GM12878 (cell line): Measurements from ENCODE around the gene SYNPR. TPM values are rescaled to one million over a fixed set of nuclear protein-coding genes. Genes with fewer than 3 reads are reported as not detected.

Experiments
- ATAC-seq: fragments of 200-7000 bp; cut with Tn5 transposase; 3 replicates; pipeline ENCODE4 v1.9.1; 2020; ENCODE audit warnings: mild to moderate bottlenecking, moderate library complexity
- BruUV-seq: library from RNA; stranded (reverse); fragments of 400-500 nt; replicated peaks from 2 replicates; lab custom pipeline; 2021; lab: Mats Ljungman, UMichigan
- CTCF ChIA-PET: fragments of 300-600 bp; sonication (Branson Sonifier 250); formaldehyde crosslinking; extraction: SDS; loops from one replicate; lab custom pipeline; 2021; ENCODE audit warnings: inconsistent platforms; lab: Yijun Ruan, JAX
- POLR2A ChIA-PET: fragments of 350-600 bp; formaldehyde crosslinking; extraction: SDS; loops from one replicate; lab custom pipeline; 2021; ENCODE audit warnings: inconsistent platforms; lab: Charles Lee
- RAD21 ChIA-PET: fragments of 300-600 bp; sonication (Branson Sonifier 250); formaldehyde crosslinking; loops from one replicate; lab custom pipeline; 2023; ENCODE audit warnings: antibody characterized with exemption; ENCODE audit not compliant: unreplicated experiment; lab: Charles Lee
- SMC1A ChIA-PET: fragments of 300-600 bp; sonication (Branson Sonifier 250); formaldehyde crosslinking; loops from one replicate; lab custom pipeline; 2023; ENCODE audit not compliant: unreplicated experiment, uncharacterized antibody; lab: Charles Lee
- DNase-seq: peaks from one replicate; pipeline ENCODE4 v3.0.0-alpha.2; 2011; ENCODE audit warnings: low read depth, low spot score
- FAIRE-seq: peaks from 3 replicates; lab custom pipeline; 2011; peaks lifted over from hg19 to GRCh38; lab: Jason Lieb, UNC
- H2AFZ ChIP-seq: 2 replicates; pipeline ENCODE4 v1.6.0; 2011; ENCODE audit warnings: low read depth, low read length, control low read depth; ENCODE audit not compliant: control insufficient read depth
- H3K27ac ChIP-seq: 2 replicates; pipeline ENCODE4 v1.5.1; 2011; ENCODE audit warnings: control low read depth; ENCODE audit not compliant: control insufficient read depth, insufficient read depth
- H3K27me3 ChIP-seq, 2 experiments: replicated peaks in 1 of 2; 2 replicates each; pipeline versions ENCODE4 v1.6.0 to v1.6.1; 2011; ENCODE audit warnings: low read length in 1 of 2; ENCODE audit not compliant: control insufficient read depth in 2 of 2, insufficient read depth in 2 of 2
- H3K36me3 ChIP-seq, 2 experiments: 2 replicates each; pipeline ENCODE4 v1.5.1; 2011; ENCODE audit warnings: low read length in 1 of 2; ENCODE audit not compliant: control insufficient read depth in 2 of 2, insufficient read depth in 2 of 2
- H3K4me1 ChIP-seq: 2 replicates; pipeline ENCODE4 v1.6.1; 2011; ENCODE audit warnings: mild to moderate bottlenecking, low read length, moderate library complexity, mixed read lengths; ENCODE audit not compliant: control insufficient read depth, insufficient read depth
- H3K4me2 ChIP-seq: 2 replicates; pipeline ENCODE4 v1.6.0; 2011; ENCODE audit warnings: control low read depth; ENCODE audit not compliant: control insufficient read depth, insufficient read depth
- H3K4me3 ChIP-seq: fragments of 200-600 bp; sonication (generic); 2 replicates; pipeline ENCODE4 v1.5.1; 2016
- H3K79me2 ChIP-seq: 2 replicates; pipeline ENCODE4 v1.6.0; 2011; ENCODE audit warnings: low read length; ENCODE audit not compliant: control insufficient read depth, insufficient read depth
- H3K9ac ChIP-seq: 2 replicates; pipeline ENCODE4 v1.8.0; 2011; ENCODE audit warnings: low read length, control low read depth, mixed read lengths; ENCODE audit not compliant: control insufficient read depth, insufficient read depth
- H3K9me3 ChIP-seq: replicated peaks from 3 replicates; pipeline ENCODE4 v1.5.1; 2011; ENCODE audit warnings: mild to moderate bottlenecking, low read length; ENCODE audit not compliant: control insufficient read depth, insufficient read depth
- H4K20me1 ChIP-seq: 2 replicates; pipeline ENCODE4 v1.6.0; 2011; ENCODE audit not compliant: control insufficient read depth, insufficient read depth
- ATF2 ChIP-seq: IDR thresholded peaks from 2 replicates; pipeline ENCODE4 v1.6.1; 2012; ENCODE audit warnings: low read length, inconsistent platforms
- CEBPB ChIP-seq, 2 experiments: fragments of 150-350 bp in 1 of 2; IDR thresholded peaks; 2 replicates each; pipeline ENCODE4 v1.6.1; 2012 to 2014; ENCODE audit warnings: low read depth in 2 of 2, low read length in 2 of 2, borderline replicate concordance in 1 of 2, inconsistent platforms in 1 of 2
- CHD1 ChIP-seq: IDR thresholded peaks from 2 replicates; pipeline ENCODE4 v1.6.1; 2012; ENCODE audit warnings: low read depth, low read length, improper control_type of control experiment
- DPF2 ChIP-seq: fragments of 450-650 bp; IDR thresholded peaks from 2 replicates; pipeline ENCODE4 v1.6.1; 2017; ENCODE audit warnings: mild to moderate bottlenecking
- E2F4 ChIP-seq: IDR thresholded peaks from 2 replicates; pipeline ENCODE4 v1.6.1; 2012; ENCODE audit warnings: low read depth, low read length, improper control_type of control experiment
- ESRRA ChIP-seq: IDR thresholded peaks from 2 replicates; pipeline ENCODE4 v1.6.1; 2012; ENCODE audit warnings: mild to moderate bottlenecking, low read length, improper control_type of control experiment
- NFXL1 ChIP-seq: fragments of 450-650 bp; IDR thresholded peaks from 2 replicates; pipeline ENCODE4 v1.6.1; 2017; ENCODE audit warnings: antibody characterized with exemption, mild to moderate bottlenecking, borderline replicate concordance
- NFYA ChIP-seq: IDR thresholded peaks from 2 replicates; pipeline ENCODE4 v1.6.1; 2011; ENCODE audit warnings: low read depth, mild to moderate bottlenecking, low read length, improper control_type of control experiment, borderline replicate concordance
- PKNOX1 ChIP-seq: fragments of 450-650 bp; IDR thresholded peaks from 2 replicates; pipeline ENCODE4 v1.6.1; 2016; ENCODE audit warnings: mild to moderate bottlenecking
- RAD51 ChIP-seq: fragments of 450-650 bp; IDR thresholded peaks from 2 replicates; pipeline ENCODE4 v1.6.1; 2016; ENCODE audit warnings: moderate library complexity, mild to moderate bottlenecking, inconsistent platforms
- SMAD5 ChIP-seq: IDR thresholded peaks from 2 replicates; pipeline ENCODE4 v1.6.1; 2016; ENCODE audit warnings: antibody characterized with exemption, low read depth
- SREBF2 ChIP-seq: IDR thresholded peaks from 2 replicates; pipeline ENCODE4 v1.6.1; 2012; ENCODE audit warnings: mild to moderate bottlenecking, low read length
- STAT1 ChIP-seq: fragments of 450-650 bp; conservative IDR thresholded peaks from 2 replicates; pipeline ENCODE4 v1.6.1; 2014; ENCODE audit warnings: antibody characterized with exemption, mild to moderate bottlenecking
- ZNF24 ChIP-seq: fragments of 450-650 bp; IDR thresholded peaks from 2 replicates; pipeline ENCODE4 v1.6.1; 2017; ENCODE audit warnings: antibody characterized with exemption, mild to moderate bottlenecking
- WGBS: methylation state at CpG from one replicate; pipeline ENCODE4 v1.1.6; 2016; ENCODE audit warnings: low lambda C conversion rate; ENCODE audit not compliant: insufficient replicate concordance, insufficient coverage; ENCODE audit errors: missing lambda C conversion rate; 5-methylcytosine and 5-hydroxymethylcytosine counted together
- in situ Hi-C: fragments of 300-500 bp; cut with MboI; formaldehyde crosslinking; loops from 9 replicates; pipeline ENCODE4 v1.14.3; 2018; ENCODE audit warnings: mixed read lengths
- intact Hi-C: fragments of 100-400 bp; cut with micrococcal nuclease; formaldehyde crosslinking; loops from one replicate; pipeline ENCODE4 v1.14.2; 2022; ENCODE audit not compliant: unreplicated experiment
- polyA plus RNA-seq, 11 experiments: library from polyadenylated mRNA; depleted of rRNA in 4 of 11; unstranded in 6 of 11; stranded (reverse) in 5 of 11; fragments of >200 nt; fragmentation: Nextera tagmentation in 4 of 11; fragmentation: Illumina TruSeq in 1 of 11; extraction: Ambion mirVana in 4 of 11; extraction: Trizol in 1 of 11; gene quantifications; 1 replicate in 1 of 11; 2 replicates in 10 of 11; pipeline versions ENCODE4 v1.2.1 to v1.2.3, GENCODE V29; 2011 to 2016; ENCODE audit warnings: inconsistent platforms in 2 of 11, missing spikeins in 2 of 11, low read depth in 1 of 11
- total RNA-seq, 4 experiments: library from RNA; depleted of rRNA in 3 of 4; stranded (reverse); fragments of >200 nt in 3 of 4; fragmentation: Illumina TruSeq in 1 of 4; extraction: Trizol in 1 of 4; gene quantifications; 2 replicates each; pipeline versions ENCODE4 v1.2.1 to v1.2.3, GENCODE V29; 2013 to 2021
- TF ChIP-seq, protein P1 (sequence below), 3 experiments: IDR thresholded peaks in 2 of 3; conservative IDR thresholded peaks in 1 of 3; 2 replicates each; pipeline ENCODE4 v1.5.1; 2011; ENCODE audit warnings: low read depth in 3 of 3, low read length in 3 of 3, mild to moderate bottlenecking in 3 of 3, control low read depth in 2 of 3, moderate library complexity in 2 of 3, inconsistent platforms in 1 of 3, mixed read lengths in 1 of 3; ENCODE audit not compliant: control insufficient read depth in 2 of 3, insufficient read depth in 1 of 3; ENCODE audit errors: extremely low read depth in 1 of 3

Gene SYNPR
- total and polyA plus RNA-seq, 10 of the 15 experiments (the other 5 are each of a cell fraction or from before 2014, with no cell fraction given) = not detected

- TF ChIP-seq, protein P1, sequence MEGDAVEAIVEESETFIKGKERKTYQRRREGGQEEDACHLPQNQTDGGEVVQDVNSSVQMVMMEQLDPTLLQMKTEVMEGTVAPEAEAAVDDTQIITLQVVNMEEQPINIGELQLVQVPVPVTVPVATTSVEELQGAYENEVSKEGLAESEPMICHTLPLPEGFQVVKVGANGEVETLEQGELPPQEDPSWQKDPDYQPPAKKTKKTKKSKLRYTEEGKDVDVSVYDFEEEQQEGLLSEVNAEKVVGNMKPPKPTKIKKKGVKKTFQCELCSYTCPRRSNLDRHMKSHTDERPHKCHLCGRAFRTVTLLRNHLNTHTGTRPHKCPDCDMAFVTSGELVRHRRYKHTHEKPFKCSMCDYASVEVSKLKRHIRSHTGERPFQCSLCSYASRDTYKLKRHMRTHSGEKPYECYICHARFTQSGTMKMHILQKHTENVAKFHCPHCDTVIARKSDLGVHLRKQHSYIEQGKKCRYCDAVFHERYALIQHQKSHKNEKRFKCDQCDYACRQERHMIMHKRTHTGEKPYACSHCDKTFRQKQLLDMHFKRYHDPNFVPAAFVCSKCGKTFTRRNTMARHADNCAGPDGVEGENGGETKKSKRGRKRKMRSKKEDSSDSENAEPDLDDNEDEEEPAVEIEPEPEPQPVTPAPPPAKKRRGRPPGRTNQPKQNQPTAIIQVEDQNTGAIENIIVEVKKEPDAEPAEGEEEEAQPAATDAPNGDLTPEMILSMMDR (IDR thresholded peaks at IDR 0.05 in 2 of 3, conservative IDR thresholded peaks at IDR 0.05 in 1 of 3; ENCODE audit: control insufficient read depth in 2 of 3, extremely low read depth in 1 of 3, insufficient read depth in 1 of 3, low read depth in 3 of 3, low read length in 3 of 3) = peak; percentile 75 to 85 (median 81)
- TF ChIP-seq ESRRA (no peak), NFXL1 (no peak), DPF2 (no peak), CEBPB (IDR thresholded peaks at IDR 0.05; ENCODE audit: borderline replicate concordance in 1 of 2, low read depth in 2 of 2, low read length in 2 of 2) (no peak), STAT1 (no peak), E2F4 (0 out of 2 replicates have a peak, but pooled peaks have one; percentile 18)
Measured at GRCh38 chr3:63351159-63352007, 73.3 kb downstream of the SYNPR start (continued).

DNA sequence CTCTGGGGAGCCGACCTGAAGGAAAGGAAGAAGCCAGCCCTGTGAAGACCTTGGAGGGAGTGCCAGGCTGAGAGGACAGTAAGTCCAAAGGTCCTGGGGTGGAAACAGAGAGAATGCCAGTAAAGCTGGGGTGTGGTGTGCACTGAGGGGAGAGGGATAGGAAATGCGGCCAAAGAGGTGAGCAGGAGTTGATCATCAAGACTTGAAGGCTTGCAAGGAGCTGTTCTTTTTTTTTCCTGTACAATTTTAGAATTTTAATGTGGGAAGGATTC, 73.8 kb downstream of the SYNPR start:
- H3K9me3 ChIP-seq = no peaks in the 10 kb centered on the region
- H3K79me2 ChIP-seq = no peaks in the 10 kb centered on the region
- no peaks in the 10 kb centered on the region for H3K36me3 ChIP-seq
- POLR2A ChIA-PET = no interaction called here
- no peak overlapping the region for H3K4me2 ChIP-seq
- no peak for DNase-seq
- H2AFZ ChIP-seq = no peak overlapping the region
- H3K27me3 ChIP-seq = no peaks in the 10 kb centered on the region
- intact Hi-C loops = loop anchor here (5.0 kb wide), 1 partner anchor 1130 kb away; no protein-coding TSS in a partner anchor
- BruUV-seq = no TSS peak
- CTCF ChIA-PET = interaction anchor here (0.9 to 5.0 kb wide), 11 partner anchors 15 to 713 kb away, joined by 3 to 144 read pairs (median 3); partner anchors contain the start of gene C3orf49
- RAD21 ChIA-PET = interaction anchor here (2.2 to 3.7 kb wide), 2 partner anchors 466 to 641 kb away, joined by 6 to 41 read pairs; partner anchors contain the start of gene C3orf49
- in situ Hi-C loops = loop anchor here (5.0 kb wide), 2 partner anchors 465 to 640 kb away; partner anchors contain the start of gene C3orf49
- no peak overlapping the region for H3K9ac ChIP-seq
- ATAC-seq = no peak
- FAIRE-seq = no peak
- SMC1A ChIA-PET = interaction anchor here (0.7 to 4.8 kb wide), 3 partner anchors 18 to 466 kb away, joined by 3 to 53 read pairs (median 3); partner anchors contain the start of gene C3orf49
- 0% methylated on average over 2 of the region's 2 CpGs for WGBS
- no peak overlapping the region for H3K4me3 ChIP-seq
- no peaks in the 10 kb centered on the region for H4K20me1 ChIP-seq
- H3K27ac ChIP-seq = no peak overlapping the region
- no peaks in the 10 kb centered on the region for H3K4me1 ChIP-seq
- TF ChIP-seq ATF2 (no peak), NFYA (no peak), SREBF2 (no peak), ZNF24 (no peak), PKNOX1 (no peak), CHD1 (no peak), SMAD5 (no peak), RAD51 (no peak)
